H9 (cell line): Measurements from ENCODE around the gene RHOH. TPM values are rescaled to one million over a fixed set of nuclear protein-coding genes. Genes with fewer than 3 reads are reported as not detected.

Experiments used
- DNase-seq: peaks from one replicate; pipeline ENCODE4 v3.0.0-alpha.2; 2017
- H2AFZ ChIP-seq: one replicate; pipeline ENCODE4 v1.6.1; 2013; ENCODE audit warnings: mild to moderate bottlenecking, low read length, control low read depth, moderate library complexity
- H2AK5ac ChIP-seq: 2 replicates; pipeline ENCODE4 v1.6.1; 2013; ENCODE audit warnings: low read length, control low read depth, mixed read lengths; ENCODE audit not compliant: insufficient read length
- H2BK120ac ChIP-seq: one replicate; pipeline ENCODE4 v1.6.1; 2013; ENCODE audit warnings: low read depth, mild to moderate bottlenecking, low read length, control low read depth, inconsistent platforms; ENCODE audit not compliant: poor library complexity, severe bottlenecking
- H2BK12ac ChIP-seq: 2 replicates; pipeline ENCODE4 v1.6.1; 2013; ENCODE audit warnings: low read length, control low read depth, mixed read lengths, low read depth; ENCODE audit not compliant: insufficient read length
- H2BK15ac ChIP-seq: 2 replicates; pipeline ENCODE4 v1.6.1; 2013; ENCODE audit warnings: low read depth, low read length, control low read depth
- H2BK20ac ChIP-seq: one replicate; pipeline ENCODE4 v1.6.1; 2013; ENCODE audit warnings: low read depth, mild to moderate bottlenecking, low read length, control low read depth, inconsistent platforms; ENCODE audit not compliant: poor library complexity, severe bottlenecking
- H2BK5ac ChIP-seq: 2 replicates; pipeline ENCODE4 v1.6.1; 2013; ENCODE audit warnings: low read length, control low read depth, mixed read lengths; ENCODE audit not compliant: insufficient read length
- H3K14ac ChIP-seq: 2 replicates; pipeline ENCODE4 v1.6.1; 2013; ENCODE audit warnings: low read length, control low read depth; ENCODE audit not compliant: insufficient read depth
- H3K18ac ChIP-seq: 2 replicates; pipeline ENCODE4 v1.6.1; 2013; ENCODE audit warnings: low read depth, mild to moderate bottlenecking, mixed read lengths, low read length, control low read depth; ENCODE audit not compliant: insufficient read length
- H3K23ac ChIP-seq: 2 replicates; pipeline ENCODE4 v1.6.1; 2013; ENCODE audit warnings: low read length, control low read depth, mixed read lengths, low read depth; ENCODE audit not compliant: insufficient read length
- H3K23me2 ChIP-seq: 2 replicates; pipeline ENCODE4 v1.6.1; 2013; ENCODE audit warnings: low read depth, mild to moderate bottlenecking, mixed read lengths, low read length, control low read depth; ENCODE audit not compliant: insufficient read length, poor library complexity, severe bottlenecking
- H3K27ac ChIP-seq: 2 replicates; pipeline ENCODE4 v1.5.1; 2013; ENCODE audit warnings: low read length, control low read depth, mixed read lengths, low read depth; ENCODE audit not compliant: insufficient read length
- H3K27me3 ChIP-seq: 2 replicates; pipeline ENCODE4 v1.6.1; 2013; ENCODE audit warnings: low read length, control low read depth, inconsistent platforms; ENCODE audit not compliant: insufficient read depth
- H3K4ac ChIP-seq: 2 replicates; pipeline ENCODE4 v1.6.1; 2013; ENCODE audit warnings: low read depth, mild to moderate bottlenecking, control low read depth, inconsistent platforms, low read length, moderate library complexity
- H3K4me1 ChIP-seq: 2 replicates; pipeline ENCODE4 v1.6.1; 2013; ENCODE audit warnings: low read length, control low read depth, inconsistent platforms; ENCODE audit not compliant: insufficient read depth
- H3K4me2 ChIP-seq: 2 replicates; pipeline ENCODE4 v1.6.1; 2013; ENCODE audit warnings: low read length, control low read depth, mixed read lengths; ENCODE audit not compliant: insufficient read length, insufficient read depth
- H3K56ac ChIP-seq: 2 replicates; pipeline ENCODE4 v1.6.1; 2013; ENCODE audit warnings: low read depth, mild to moderate bottlenecking, mixed read lengths, low read length, control low read depth; ENCODE audit not compliant: insufficient read length
- H3K79me1 ChIP-seq: 2 replicates; pipeline ENCODE4 v1.6.1; 2013; ENCODE audit warnings: low read depth, mild to moderate bottlenecking, moderate library complexity, low read length, control low read depth, inconsistent platforms; ENCODE audit not compliant: insufficient read depth, poor library complexity, severe bottlenecking
- H3K79me2 ChIP-seq: 2 replicates; pipeline ENCODE4 v1.6.1; 2013; ENCODE audit warnings: low read length, control low read depth, inconsistent platforms; ENCODE audit not compliant: insufficient read depth
- H3K9ac ChIP-seq: 2 replicates; pipeline ENCODE4 v1.6.1; 2013; ENCODE audit warnings: low read length, control low read depth, mixed read lengths; ENCODE audit not compliant: insufficient read length; ENCODE audit errors: extremely low read depth
- H3K9me3 ChIP-seq: one replicate; pipeline ENCODE4 v1.6.1; 2013; ENCODE audit warnings: low read depth, low read length, inconsistent platforms; ENCODE audit not compliant: control insufficient read depth
- H3T11ph ChIP-seq: one replicate; pipeline ENCODE4 v1.6.1; 2013; ENCODE audit warnings: mild to moderate bottlenecking, low read length, control low read depth, inconsistent platforms
- H4K20me1 ChIP-seq: one replicate; pipeline ENCODE4 v1.6.1; 2013; ENCODE audit not compliant: control insufficient read depth, insufficient read length, insufficient read depth
- H4K5ac ChIP-seq: 2 replicates; pipeline ENCODE4 v1.6.1; 2013; ENCODE audit warnings: low read depth, mild to moderate bottlenecking, mixed read lengths, low read length, control low read depth; ENCODE audit not compliant: insufficient read length
- H4K8ac ChIP-seq: replicated peaks from 2 replicates; pipeline ENCODE4 v1.6.1; 2013; ENCODE audit warnings: low read length, control low read depth, mixed read lengths, low read depth; ENCODE audit not compliant: insufficient read length
- H4K91ac ChIP-seq: 2 replicates; pipeline ENCODE4 v1.6.1; 2013; ENCODE audit warnings: low read depth, mild to moderate bottlenecking, moderate library complexity, mixed read lengths, low read length, control low read depth; ENCODE audit not compliant: insufficient read length
- H3K27ac Mint-ChIP-seq, 3 experiments: 2 replicates in 2 of 3; 3 replicates in 1 of 3; pipeline ENCODE4 v1.8.0; 2020 to 2021; ENCODE audit warnings: mixed read lengths in 3 of 3, mild to moderate bottlenecking in 1 of 3, moderate library complexity in 1 of 3
- H3K27me3 Mint-ChIP-seq: 2 replicates; pipeline ENCODE4 v1.8.0; 2021; ENCODE audit warnings: low read depth, mild to moderate bottlenecking, moderate library complexity, mixed read lengths
- H3K36me3 Mint-ChIP-seq, 3 experiments: 2 replicates in 2 of 3; 3 replicates in 1 of 3; pipeline ENCODE4 v1.8.0; 2020 to 2021; ENCODE audit warnings: low read depth in 3 of 3, mixed read lengths in 3 of 3; ENCODE audit not compliant: insufficient read depth in 1 of 3
- H3K4me1 Mint-ChIP-seq, 2 experiments: 2 replicates each; pipeline ENCODE4 v1.8.0; 2020; ENCODE audit warnings: mixed read lengths in 2 of 2
- H3K4me3 Mint-ChIP-seq, 2 experiments: 2 replicates in 1 of 2; 3 replicates in 1 of 2; pipeline ENCODE4 v1.8.0; 2020 to 2021; ENCODE audit warnings: mild to moderate bottlenecking in 2 of 2, mixed read lengths in 2 of 2, moderate library complexity in 1 of 2
- H3K9me3 Mint-ChIP-seq, 2 experiments: 2 replicates in 1 of 2; 3 replicates in 1 of 2; pipeline ENCODE4 v1.8.0; 2020; ENCODE audit warnings: mild to moderate bottlenecking in 2 of 2, mixed read lengths in 2 of 2, moderate library complexity in 1 of 2
- WGBS: extraction: QIAGEN DNeasy Blood & Tissue Kit; methylation state at CpG from one replicate; pipeline ENCODE4 v1.1.7; 2013; ENCODE audit warnings: missing lambda C conversion rate, low lambda C conversion rate, mixed read lengths; ENCODE audit not compliant: insufficient read length; ENCODE audit errors: extremely low coverage; 5-methylcytosine and 5-hydroxymethylcytosine counted together
- total RNA-seq: library from RNA; stranded (reverse); gene quantifications from 2 replicates; pipeline ENCODE4 v1.2.1, GENCODE V29; 2021
- TF ChIP-seq, protein P1 (sequence below): fragments of 200-600 bp; sonication (generic); conservative IDR thresholded peaks from 3 replicates; pipeline ENCODE4 v1.8.0; 2021; ENCODE audit warnings: antibody characterized with exemption, mild to moderate bottlenecking

RHOH gene
- total RNA-seq, 1 experiment from 2014 or later = 7.1 TPM

DNA sequence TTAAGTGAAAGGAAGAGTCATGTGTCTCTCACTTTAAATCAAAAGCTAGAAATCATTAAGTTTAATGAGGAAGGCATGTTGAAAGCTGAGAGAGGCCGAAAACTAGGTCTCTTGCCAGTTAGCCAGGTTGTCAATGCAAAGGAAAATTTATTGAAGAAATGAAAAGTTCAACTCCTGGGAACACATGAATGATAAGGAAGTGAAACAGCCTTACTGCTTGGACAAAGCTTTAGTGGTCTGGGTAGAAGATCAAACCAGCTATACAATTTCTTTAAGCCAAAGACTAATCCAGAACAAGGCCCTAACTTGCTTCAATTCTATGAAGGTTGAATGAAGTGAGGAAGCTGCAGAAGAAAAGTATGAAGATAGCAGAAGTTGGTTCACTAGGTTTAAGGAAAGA is 24.9 kb downstream of the RHOH start:
- H3K4me2 ChIP-seq = no peak overlapping the region
- H4K5ac ChIP-seq = no peak overlapping the region
- H2BK5ac ChIP-seq = no peak overlapping the region
- H3K14ac ChIP-seq = no peak overlapping the region
- H3K4me1 ChIP-seq = no peaks in the 10 kb centered on the region; the same call in 1 of the 2 replicates
- Mint-ChIP-seq H3K4me1 (no peaks in the 10 kb centered on the region), H3K36me3 (peaks cover 0 to 24% (median 7%) of the 10 kb centered on the region in 3 experiments; a peak in 3 of 7 replicates), H3K27me3 (no peaks in the 10 kb centered on the region), H3K27ac (no peak overlapping the region), H3K9me3 (peaks cover 7 to 11% of the 10 kb centered on the region in 2 experiments), H3K4me3 (no peak overlapping the region)
- H3K18ac ChIP-seq = no peak overlapping the region
- no peak overlapping the region for H2BK12ac ChIP-seq
- H2BK20ac ChIP-seq = no peak overlapping the region
- no CpG with 5 or more reads among the region's 1 CpG for WGBS
- no peaks in the 10 kb centered on the region for H3K23me2 ChIP-seq
- no peak overlapping the region for H4K8ac ChIP-seq
- no peak overlapping the region for H3T11ph ChIP-seq
- no peaks in the 10 kb centered on the region for H3K9me3 ChIP-seq
- H3K79me2 ChIP-seq = peaks cover 2% of the 10 kb centered on the region; the same call in 1 of the 2 replicates
- no peak overlapping the region for H3K9ac ChIP-seq
- no peak overlapping the region for H3K4ac ChIP-seq
- H4K91ac ChIP-seq = no peak overlapping the region
- no peak overlapping the region for H2BK15ac ChIP-seq
- H2BK120ac ChIP-seq = no peak overlapping the region
- H2AK5ac ChIP-seq = no peak overlapping the region
- TF ChIP-seq, protein P1, sequence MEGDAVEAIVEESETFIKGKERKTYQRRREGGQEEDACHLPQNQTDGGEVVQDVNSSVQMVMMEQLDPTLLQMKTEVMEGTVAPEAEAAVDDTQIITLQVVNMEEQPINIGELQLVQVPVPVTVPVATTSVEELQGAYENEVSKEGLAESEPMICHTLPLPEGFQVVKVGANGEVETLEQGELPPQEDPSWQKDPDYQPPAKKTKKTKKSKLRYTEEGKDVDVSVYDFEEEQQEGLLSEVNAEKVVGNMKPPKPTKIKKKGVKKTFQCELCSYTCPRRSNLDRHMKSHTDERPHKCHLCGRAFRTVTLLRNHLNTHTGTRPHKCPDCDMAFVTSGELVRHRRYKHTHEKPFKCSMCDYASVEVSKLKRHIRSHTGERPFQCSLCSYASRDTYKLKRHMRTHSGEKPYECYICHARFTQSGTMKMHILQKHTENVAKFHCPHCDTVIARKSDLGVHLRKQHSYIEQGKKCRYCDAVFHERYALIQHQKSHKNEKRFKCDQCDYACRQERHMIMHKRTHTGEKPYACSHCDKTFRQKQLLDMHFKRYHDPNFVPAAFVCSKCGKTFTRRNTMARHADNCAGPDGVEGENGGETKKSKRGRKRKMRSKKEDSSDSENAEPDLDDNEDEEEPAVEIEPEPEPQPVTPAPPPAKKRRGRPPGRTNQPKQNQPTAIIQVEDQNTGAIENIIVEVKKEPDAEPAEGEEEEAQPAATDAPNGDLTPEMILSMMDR = no peak
- H3K56ac ChIP-seq = no peak overlapping the region
- no peaks in the 10 kb centered on the region for H3K27me3 ChIP-seq
- H3K23ac ChIP-seq = no peak overlapping the region
- no peak overlapping the region for H2AFZ ChIP-seq
- no peaks in the 10 kb centered on the region for H4K20me1 ChIP-seq
- no peaks in the 10 kb centered on the region for H3K79me1 ChIP-seq
- no peak for DNase-seq
- H3K27ac ChIP-seq = no peak overlapping the region
